ENCODE results near the gene KAZN.
"Not testable (repeated sequence)": the region's sequence is repeated elsewhere in the genome, so short reads cannot be mapped to it uniquely, and the experiment has no call there.

KAZN gene

GRCh38 chr1:15128520-15129313 lies 530.2 kb downstream of the KAZN start:
- peak; percentile 61 to 67 for DNase-seq

- DNase-seq: no peak
These were observed 531.5 kb downstream of the KAZN start for GRCh38 chr1:15129944-15130343.

GRCh38 chr1:15130607-15131006 lies 532.1 kb downstream of the KAZN start:
- no peak for DNase-seq

- DNase-seq: no peak
These were observed 534.5 kb downstream of the KAZN start for GRCh38 chr1:15132965-15133364.

- no peak for DNase-seq
These were observed 535.8 kb downstream of the KAZN start for GRCh38 chr1:15134285-15134684.

- not testable (repeated sequence) for DNase-seq
These were observed 537.1 kb downstream of the KAZN start for GRCh38 chr1:15135604-15136003.

GRCh38 chr1:15137809-15138208 lies 539.3 kb downstream of the KAZN start:
- DNase-seq: peak in 1 of 2 donors; percentile 54

GRCh38 chr1:15139654-15140350 lies 541.3 kb downstream of the KAZN start:
- DNase-seq: no peak

GRCh38 chr1:15141935-15142539 lies 543.6 kb downstream of the KAZN start:
- DNase-seq: no peak

- no peak for DNase-seq
These were observed 546.8 kb downstream of the KAZN start for GRCh38 chr1:15145327-15145726.

GRCh38 chr1:15146142-15146680 lies 547.7 kb downstream of the KAZN start:
- no peak for DNase-seq

- DNase-seq: no peak
These were observed 548.5 kb downstream of the KAZN start for GRCh38 chr1:15146971-15147376.

- no peak for DNase-seq
These were observed 549.5 kb downstream of the KAZN start for GRCh38 chr1:15148004-15148403.

GRCh38 chr1:15148475-15148874 lies 550.0 kb downstream of the KAZN start:
- DNase-seq: no peak

GRCh38 chr1:15148941-15149340 lies 550.5 kb downstream of the KAZN start:
- DNase-seq: no peak

GRCh38 chr1:15150376-15150775 lies 551.9 kb downstream of the KAZN start:
- no peak for DNase-seq

- no peak for DNase-seq
These were observed 552.9 kb downstream of the KAZN start for GRCh38 chr1:15151377-15151806.

- no peak for DNase-seq
These were observed 553.4 kb downstream of the KAZN start for GRCh38 chr1:15151871-15152270.

GRCh38 chr1:15152318-15153183 lies 554.1 kb downstream of the KAZN start:
- peak in 1 of 2 donors; percentile 27 for DNase-seq

- no peak for DNase-seq
These were observed 554.8 kb downstream of the KAZN start, which contains the start of gene TMEM51 for GRCh38 chr1:15153184-15153841. TMEM51 (plus strand) TSS chr1:15153747; CDS start chr1:15215088, 61,341 bp downstream.

GRCh38 chr1:15153842-15154479 lies 555.5 kb downstream of the KAZN start:
- DNase-seq: peak in 1 of 2 donors; percentile 10
